Naive B cell (primary cell): Measurements from ENCODE around the gene C17orf75. TPM values are rescaled to one million over a fixed set of nuclear protein-coding genes. Genes with fewer than 3 reads are reported as not detected.
"Not testable (repeated sequence)": the region's sequence is repeated elsewhere in the genome, so short reads cannot be mapped to it uniquely, and the experiment has no call there.

Experiments
- ATAC-seq, 2 donors: fragments of 150-1000 bp; cut with Tn5 transposase; 2 replicates each; pipeline ENCODE4 v1.10.0; 2021; ENCODE audit warnings: low read depth in 2 of 2, mild to moderate bottlenecking in 2 of 2, moderate library complexity in 2 of 2
- DNase-seq: peaks from one replicate; pipeline ENCODE4 v3.0.0; 2022
- H3K27ac Mint-ChIP-seq, 6 donors: one replicate each; pipeline ENCODE4 v1.8.0; 2020 to 2022; ENCODE audit warnings: mild to moderate bottlenecking in 6 of 6, mixed read lengths in 6 of 6, moderate library complexity in 5 of 6, inconsistent platforms in 2 of 6
- H3K27me3 Mint-ChIP-seq, 3 donors: one replicate each; pipeline ENCODE4 v1.8.0; 2021 to 2022; ENCODE audit warnings: mixed read lengths in 3 of 3, mild to moderate bottlenecking in 1 of 3
- H3K36me3 Mint-ChIP-seq, 2 donors: one replicate each; pipeline ENCODE4 v1.8.0; 2020 to 2022; ENCODE audit warnings: mixed read lengths in 2 of 2, inconsistent platforms in 1 of 2, mild to moderate bottlenecking in 1 of 2
- H3K4me1 Mint-ChIP-seq, 3 donors: one replicate each; pipeline ENCODE4 v1.8.0; 2020 to 2022; ENCODE audit warnings: mixed read lengths in 3 of 3, inconsistent platforms in 1 of 3, mild to moderate bottlenecking in 1 of 3, moderate library complexity in 1 of 3
- H3K4me3 Mint-ChIP-seq, 8 donors: one replicate each; pipeline ENCODE4 v1.8.0; 2020 to 2022; ENCODE audit warnings: mild to moderate bottlenecking in 8 of 8, mixed read lengths in 8 of 8, moderate library complexity in 8 of 8, inconsistent platforms in 2 of 8
- H3K9me3 Mint-ChIP-seq, 7 donors: one replicate each; pipeline ENCODE4 v1.8.0; 2020 to 2022; ENCODE audit warnings: mixed read lengths in 7 of 7, mild to moderate bottlenecking in 5 of 7, inconsistent platforms in 2 of 7, moderate library complexity in 1 of 7
- polyA plus RNA-seq, 6 donors: library from polyadenylated mRNA; unstranded; fragments of 300-500 nt; fragmentation: Illumina TruSeq; gene quantifications; one replicate each; pipeline ENCODE4 v1.2.3, GENCODE V29; 2021; ENCODE audit warnings: low read depth in 6 of 6

C17orf75 gene
- polyA plus RNA-seq, 6 donors from 2014 or later = 4.5 to 12.4 (median 9.6) TPM

DNA sequence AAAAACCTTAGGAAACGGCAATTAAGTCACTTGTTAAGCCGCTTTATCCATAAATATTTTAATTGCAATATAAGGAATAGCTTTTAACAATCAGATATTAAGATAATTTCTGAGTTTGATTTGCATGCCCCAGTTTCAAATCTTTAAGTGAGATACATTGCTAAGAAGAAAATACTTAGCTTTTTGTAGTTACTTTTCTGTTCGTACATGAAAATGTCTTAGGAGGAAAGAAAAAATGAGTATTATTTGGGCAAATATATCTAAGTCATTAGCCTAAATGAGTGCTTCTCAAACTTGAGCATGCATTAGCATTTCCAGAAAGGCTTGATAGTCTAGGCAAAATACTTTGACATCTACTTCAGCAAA, 14.4 kb upstream of the C17orf75 start:
- peaks cover 16 to 21% of the 10 kb centered on the region in 2 donors for H3K36me3 Mint-ChIP-seq
- peak overlapping the region in 1 of 8 donors; percentile 1 for H3K4me3 Mint-ChIP-seq
- H3K9me3 Mint-ChIP-seq = no peaks in the 10 kb centered on the region
- no peaks in the 10 kb centered on the region for H3K27me3 Mint-ChIP-seq
- peaks cover 15 to 48% (median 47%) of the 10 kb centered on the region in 3 donors for H3K4me1 Mint-ChIP-seq
- H3K27ac Mint-ChIP-seq = peak overlapping the region in 1 of 6 donors; percentile 45
- DNase-seq = no peak
- ATAC-seq = no peak

DNA sequence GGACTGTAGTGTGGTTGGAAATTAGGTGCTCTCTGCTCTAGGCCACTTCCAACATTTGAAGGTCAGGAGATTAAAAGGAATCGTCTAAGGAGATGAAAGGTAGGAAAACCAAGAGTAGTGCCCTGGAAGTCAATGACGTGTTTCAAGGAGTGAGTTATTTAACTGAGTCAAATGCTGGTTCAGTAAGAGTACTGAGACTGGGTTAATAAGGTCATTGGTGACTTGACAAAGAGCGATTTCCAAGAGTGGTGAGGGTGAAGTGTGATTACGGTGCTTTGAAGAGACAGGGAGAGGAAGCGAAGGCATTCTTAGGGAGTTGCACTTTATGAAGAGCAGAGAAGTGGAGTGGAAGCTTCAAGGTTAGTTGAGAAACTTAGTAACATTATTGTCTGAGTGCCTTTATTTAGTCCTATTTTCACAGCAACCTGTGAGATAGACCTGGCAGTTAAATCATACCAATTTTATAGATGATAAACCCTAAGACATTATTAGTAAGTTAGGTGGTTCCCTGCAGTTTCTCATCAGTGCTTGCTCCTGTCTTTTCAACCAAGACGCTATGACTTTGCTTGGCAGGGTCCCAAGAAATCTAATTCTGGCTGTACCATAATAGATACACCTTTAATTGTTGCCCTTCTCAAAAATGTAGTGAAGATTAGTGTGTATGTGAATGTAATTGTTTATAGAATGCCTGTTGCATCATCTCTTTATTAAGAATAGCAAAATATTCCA, 13.8 kb upstream of the C17orf75 start:
- Mint-ChIP-seq H3K4me1 (peaks cover 15 to 48% (median 47%) of the 10 kb centered on the region in 3 donors), H3K36me3 (peaks cover 16 to 17% of the 10 kb centered on the region in 2 donors), H3K27ac (peak overlapping the region in 2 of 6 donors; percentile 27 to 77), H3K9me3 (no peaks in the 10 kb centered on the region), H3K4me3 (peak overlapping the region in 2 of 8 donors; percentile 1 to 43), H3K27me3 (no peaks in the 10 kb centered on the region)
- DNase-seq (no peak), ATAC-seq (no peak)

DNA sequence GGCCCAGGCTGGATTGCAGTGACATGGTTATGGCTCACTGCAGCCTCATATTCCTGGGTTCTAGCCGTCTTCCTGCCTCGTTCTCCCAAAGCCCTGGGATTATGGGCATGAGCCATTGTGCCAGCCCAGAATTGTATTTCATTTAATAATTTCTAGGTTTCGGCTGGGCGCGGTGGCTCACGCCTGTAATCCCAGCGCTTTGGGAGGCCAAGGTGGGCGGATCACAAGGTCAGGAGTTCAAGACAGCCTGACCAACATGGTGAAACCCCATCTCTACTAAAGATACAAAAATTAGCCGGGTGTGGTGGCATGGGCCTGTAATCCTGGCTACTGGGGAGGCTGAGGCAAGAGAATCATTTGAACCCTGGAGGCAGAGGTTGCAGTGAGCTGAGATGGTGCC, 10.8 kb upstream of the C17orf75 start:
- not testable (repeated sequence) for H3K27me3 Mint-ChIP-seq, H3K9me3 Mint-ChIP-seq, ATAC-seq, H3K27ac Mint-ChIP-seq, DNase-seq
- H3K4me1 Mint-ChIP-seq = peaks cover 23 to 57% (median 56%) of the 10 kb centered on the region in 3 donors
- peak overlapping the region in 5 of 8 donors; percentile 79 to 100 (median 99) for H3K4me3 Mint-ChIP-seq
- peaks cover 19 to 29% of the 10 kb centered on the region in 2 donors for H3K36me3 Mint-ChIP-seq

DNA sequence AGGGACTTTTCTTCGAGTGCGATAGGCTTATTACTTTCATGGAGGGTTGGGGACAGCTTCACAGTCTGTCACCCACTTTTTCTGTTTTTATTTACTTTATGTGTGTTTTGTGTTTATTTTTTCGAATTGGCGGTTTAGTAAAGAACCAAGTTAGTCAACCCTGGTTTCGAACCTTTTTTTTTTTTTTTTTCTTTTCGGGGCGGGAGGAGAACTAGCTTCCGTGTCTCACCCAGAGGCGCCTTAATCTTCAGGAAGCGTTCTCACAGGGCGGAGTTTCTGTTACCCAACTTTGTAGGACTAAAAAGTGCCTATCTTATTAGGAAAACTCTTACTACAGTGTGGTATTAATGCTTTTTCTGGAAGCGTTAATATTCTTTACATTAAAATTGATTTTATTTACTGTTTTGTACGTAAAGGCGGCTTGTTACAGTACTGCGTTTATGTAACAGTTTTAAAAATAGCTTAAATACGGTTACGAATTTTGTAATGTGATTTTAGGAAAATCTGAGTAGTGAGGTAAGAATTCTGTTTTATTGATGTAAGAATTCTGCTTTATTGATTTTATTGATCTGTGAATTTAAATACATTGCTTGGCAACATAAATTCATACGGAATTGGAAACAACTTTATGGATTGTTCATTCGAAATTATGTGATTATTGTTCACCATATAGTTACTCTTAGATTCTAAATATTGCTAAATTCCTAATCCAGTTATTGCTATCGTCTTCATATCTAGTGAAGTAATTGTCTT, 8.9 kb upstream of the C17orf75 start:
- H3K4me1 Mint-ChIP-seq = peaks cover 20 to 46% (median 46%) of the 10 kb centered on the region in 3 donors
- H3K27ac Mint-ChIP-seq = peak overlapping the region; percentile 97 to 100 (median 99)
- no peaks in the 10 kb centered on the region for H3K9me3 Mint-ChIP-seq
- DNase-seq (no peak), ATAC-seq (peak; percentile 22 to 27)
- no peaks in the 10 kb centered on the region for H3K27me3 Mint-ChIP-seq
- H3K36me3 Mint-ChIP-seq = peaks cover 19 to 27% of the 10 kb centered on the region in 2 donors
- peak overlapping the region; percentile 97 to 100 (median 98) for H3K4me3 Mint-ChIP-seq

DNA sequence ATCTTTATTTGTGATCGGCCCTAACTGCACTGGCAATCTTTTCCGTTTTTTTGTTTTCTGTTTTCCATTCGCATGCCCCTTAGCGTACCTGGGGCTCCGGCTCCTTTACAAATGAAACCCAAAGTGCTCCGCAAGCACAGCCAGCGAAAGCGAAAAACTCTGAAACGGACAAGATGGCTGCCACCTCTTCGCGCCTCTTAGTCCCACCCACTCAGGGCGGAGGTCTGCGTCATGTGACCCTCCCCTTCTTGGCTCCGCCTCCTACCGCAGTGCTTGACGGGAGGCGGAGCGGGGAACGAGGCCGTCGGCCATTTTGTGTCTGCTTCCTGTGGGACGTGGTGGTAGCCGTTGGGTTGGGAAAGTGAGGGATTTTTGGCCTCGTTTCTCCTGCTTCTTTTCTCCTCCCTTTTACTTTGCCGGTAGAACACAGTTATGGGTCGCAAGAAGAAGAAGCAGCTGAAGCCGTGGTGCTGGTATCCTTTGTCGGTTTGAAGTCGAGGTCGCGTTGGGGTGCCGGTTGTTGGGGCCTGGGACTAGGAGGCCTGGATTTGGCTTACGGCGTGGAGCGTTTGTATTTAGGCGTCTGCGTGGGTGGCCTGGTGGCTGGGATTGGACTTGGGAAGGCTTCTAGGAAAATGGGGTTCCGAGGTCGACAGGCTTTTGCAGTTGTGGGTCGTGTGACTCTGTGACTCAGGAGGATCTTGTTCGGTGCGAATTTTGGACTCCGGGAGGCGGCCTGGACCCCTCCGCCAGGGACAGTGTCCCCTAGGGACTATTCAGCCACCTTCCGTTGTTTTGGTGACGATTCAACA, 8.1 kb upstream of the C17orf75 start, which contains the start of gene ZNF207:
Gene ZNF207 (plus strand): TSS at position 304 of the 812 bp plus-strand sequence. CDS start 129 bp downstream, at position 433.
- H3K36me3 Mint-ChIP-seq = peaks cover 12 to 19% of the 10 kb centered on the region in 2 donors
- ATAC-seq (peak; percentile 94), DNase-seq (peak; percentile 95)
- H3K4me3 Mint-ChIP-seq = peak within 1 kb of the TSS; percentile 97 to 100 (median 98)
- peaks cover 12 to 38% (median 38%) of the 10 kb centered on the region in 3 donors for H3K4me1 Mint-ChIP-seq
- H3K27me3 Mint-ChIP-seq = no peaks in the 10 kb centered on the region
- peak within 1 kb of the TSS; percentile 97 to 100 (median 99) for H3K27ac Mint-ChIP-seq
- no peaks in the 10 kb centered on the region for H3K9me3 Mint-ChIP-seq

DNA sequence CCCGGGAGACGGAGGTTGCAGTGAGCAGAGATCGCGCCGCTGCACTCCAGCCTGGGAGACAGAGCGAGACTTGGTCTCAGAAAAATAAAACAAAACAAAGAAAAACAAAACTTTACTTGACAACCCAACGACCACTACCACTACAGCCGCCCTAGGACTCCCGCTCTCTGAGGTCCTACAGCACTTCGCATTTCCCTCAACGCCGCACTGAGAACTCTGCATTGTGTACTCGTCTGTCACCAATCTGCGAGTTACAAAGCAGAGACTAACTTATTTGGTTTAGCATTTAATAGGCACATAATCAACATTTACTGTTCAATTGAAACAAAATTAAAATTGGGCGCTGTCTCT, 7.5 kb upstream of the C17orf75 start:
- H3K36me3 Mint-ChIP-seq = peaks cover 8 to 13% of the 10 kb centered on the region in 2 donors
- H3K4me1 Mint-ChIP-seq = peaks cover 8 to 34% (median 32%) of the 10 kb centered on the region in 3 donors
- H3K9me3 Mint-ChIP-seq = no peaks in the 10 kb centered on the region
- H3K27me3 Mint-ChIP-seq = no peaks in the 10 kb centered on the region
- no peak for ATAC-seq
- no peak for DNase-seq
- H3K27ac Mint-ChIP-seq = peak overlapping the region; percentile 97 to 100 (median 99)
- peak overlapping the region; percentile 97 to 100 (median 98) for H3K4me3 Mint-ChIP-seq

DNA sequence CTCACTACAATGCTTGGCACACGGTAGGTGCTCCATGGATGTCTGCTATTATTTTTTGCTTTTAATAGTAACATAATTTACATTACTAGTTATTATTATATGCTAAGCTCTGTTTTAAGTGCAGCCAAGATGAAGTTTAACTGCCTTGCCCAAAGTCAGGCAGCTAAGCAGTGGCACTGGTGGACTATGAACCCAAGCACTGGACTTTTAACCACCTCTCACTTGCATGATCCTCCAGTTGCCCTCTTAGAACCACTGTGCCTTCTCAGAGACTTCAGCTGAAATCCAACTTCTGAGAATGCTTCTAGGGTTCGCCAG, 6.5 kb upstream of the C17orf75 start:
- ATAC-seq = no peak
- peak overlapping the region in 1 of 6 donors; percentile 47 for H3K27ac Mint-ChIP-seq
- peaks cover 8 to 28% (median 26%) of the 10 kb centered on the region in 3 donors for H3K4me1 Mint-ChIP-seq
- no peak for DNase-seq
- peaks cover 8 to 13% of the 10 kb centered on the region in 2 donors for H3K36me3 Mint-ChIP-seq
- no peaks in the 10 kb centered on the region for H3K27me3 Mint-ChIP-seq
- H3K4me3 Mint-ChIP-seq = peak overlapping the region in 6 of 8 donors; percentile 15 to 100 (median 72)
- no peaks in the 10 kb centered on the region for H3K9me3 Mint-ChIP-seq

DNA sequence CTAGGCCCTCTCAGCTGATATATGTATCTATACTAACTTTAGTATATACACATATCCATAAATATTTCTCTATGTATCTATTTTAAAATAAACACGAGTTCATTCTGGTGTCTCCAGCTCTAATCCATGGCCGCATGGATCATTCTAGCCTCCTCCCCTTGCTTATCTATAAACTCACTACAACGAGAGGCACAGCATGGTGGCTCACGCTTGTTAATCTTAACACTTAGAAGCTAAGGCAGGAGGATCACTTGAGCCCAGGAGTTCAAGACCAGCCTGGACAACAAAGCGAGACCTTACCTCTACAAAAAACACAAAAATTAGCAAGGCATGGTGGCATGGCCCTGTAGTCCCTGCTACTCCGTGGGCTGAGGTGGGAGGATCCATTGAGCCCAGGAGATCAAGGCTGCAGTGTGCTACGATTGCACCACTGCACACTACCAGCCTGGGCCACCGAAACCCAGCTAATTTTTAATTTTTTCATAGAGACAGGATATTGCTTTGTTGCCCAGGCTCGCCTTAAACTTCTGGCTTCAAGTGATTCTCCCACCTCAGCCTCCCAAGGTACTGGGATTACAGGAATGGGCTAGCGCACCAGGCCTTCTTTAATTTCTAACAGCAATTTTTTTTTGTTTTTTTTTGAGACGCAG, 4.1 kb upstream of the C17orf75 start:
- Mint-ChIP-seq H3K4me3 (peak overlapping the region in 1 of 8 donors; percentile 70), H3K27me3 (no peaks in the 10 kb centered on the region), H3K36me3 (peaks cover 8 to 13% of the 10 kb centered on the region in 2 donors), H3K4me1 (peaks cover 23 to 30% (median 24%) of the 10 kb centered on the region in 3 donors), H3K27ac (no peak overlapping the region), H3K9me3 (no peaks in the 10 kb centered on the region)
- no peak for ATAC-seq
- no peak for DNase-seq

DNA sequence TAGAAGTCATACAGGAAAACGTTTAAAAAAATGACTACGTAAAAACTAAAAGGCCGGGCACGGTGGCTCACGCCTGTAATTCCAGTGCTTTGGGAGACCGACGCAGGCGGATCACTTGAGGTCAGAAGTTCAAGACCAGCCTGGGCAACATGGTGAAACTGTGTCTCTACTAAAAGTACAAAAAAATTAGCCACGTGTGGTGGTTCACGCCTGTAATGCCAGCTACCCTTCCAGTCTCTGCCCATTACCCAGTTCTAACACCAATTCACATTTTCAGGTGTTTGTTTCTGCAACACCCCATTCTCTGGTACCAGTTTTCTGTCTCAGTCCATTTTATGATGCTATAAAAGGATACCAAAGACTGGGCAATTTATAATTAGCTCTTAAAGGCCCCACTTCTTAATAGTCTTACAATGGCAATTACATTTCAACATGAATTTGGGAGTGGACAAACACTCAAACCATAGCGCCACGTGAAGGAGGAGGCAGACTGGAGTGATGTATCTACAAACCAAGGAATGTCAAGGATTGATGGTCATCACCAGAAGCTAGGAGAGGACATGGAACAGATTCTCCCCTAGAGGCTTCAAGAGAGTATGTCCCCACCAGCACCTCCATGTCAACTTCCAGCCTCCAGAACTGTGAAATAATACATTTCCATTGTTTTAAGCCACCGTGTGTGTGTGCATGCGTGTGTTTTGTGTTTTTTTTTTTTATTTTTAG, 791 bp upstream of the C17orf75 start:
- Mint-ChIP-seq H3K27me3 (no peaks in the 10 kb centered on the region), H3K4me1 (peaks cover 12 to 23% (median 19%) of the 10 kb centered on the region in 3 donors), H3K27ac (peak overlapping the region; percentile 84 to 96 (median 94)), H3K4me3 (peak overlapping the region; percentile 85 to 97 (median 93)), H3K36me3 (no peaks in the 10 kb centered on the region), H3K9me3 (no peaks in the 10 kb centered on the region)
- ATAC-seq (no peak), DNase-seq (no peak)

DNA sequence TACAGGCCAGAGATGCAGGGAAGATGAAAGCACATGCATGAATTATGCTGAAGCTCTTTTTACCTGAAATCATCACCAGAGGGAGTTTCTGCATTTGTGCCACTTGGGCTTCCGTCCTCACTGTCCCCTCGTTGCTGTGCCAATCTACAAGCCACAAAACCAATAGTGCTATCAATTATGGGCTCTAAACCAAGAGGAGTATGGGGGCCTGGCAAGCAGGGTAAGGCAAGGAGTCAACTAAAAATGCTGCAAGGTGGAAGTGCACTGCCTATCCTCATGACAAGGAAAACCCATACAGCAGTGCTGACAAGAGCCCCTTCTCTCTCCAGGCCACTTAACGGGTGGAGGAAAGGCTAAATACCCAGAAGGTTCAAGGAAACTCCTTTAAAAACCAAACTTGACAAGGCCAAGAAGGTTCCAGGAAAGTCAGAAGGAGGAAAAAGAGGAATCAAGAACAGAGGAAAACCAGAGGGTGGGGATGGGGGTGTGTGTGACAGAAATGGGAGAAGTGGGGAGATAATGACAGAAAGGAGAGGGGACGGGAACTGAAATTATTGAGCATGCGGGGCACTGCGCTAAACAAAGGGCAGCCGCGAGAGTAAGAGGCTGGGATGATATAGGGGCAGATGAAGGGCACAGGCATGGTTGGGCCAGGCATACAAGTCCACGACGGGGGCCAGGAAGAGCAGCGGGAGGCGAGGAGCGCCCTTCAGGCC, 674 bp downstream of the C17orf75 start:
- no peaks in the 10 kb centered on the region for H3K36me3 Mint-ChIP-seq
- no peaks in the 10 kb centered on the region for H3K9me3 Mint-ChIP-seq
- DNase-seq = peak; percentile 60
- H3K4me1 Mint-ChIP-seq = peaks cover 12 to 23% (median 19%) of the 10 kb centered on the region in 3 donors
- peak overlapping the region; percentile 92 to 98 (median 94) for H3K27ac Mint-ChIP-seq
- peak; percentile 52 to 56 for ATAC-seq
- H3K27me3 Mint-ChIP-seq = no peaks in the 10 kb centered on the region
- H3K4me3 Mint-ChIP-seq = peak overlapping the region; percentile 85 to 97 (median 93)

DNA sequence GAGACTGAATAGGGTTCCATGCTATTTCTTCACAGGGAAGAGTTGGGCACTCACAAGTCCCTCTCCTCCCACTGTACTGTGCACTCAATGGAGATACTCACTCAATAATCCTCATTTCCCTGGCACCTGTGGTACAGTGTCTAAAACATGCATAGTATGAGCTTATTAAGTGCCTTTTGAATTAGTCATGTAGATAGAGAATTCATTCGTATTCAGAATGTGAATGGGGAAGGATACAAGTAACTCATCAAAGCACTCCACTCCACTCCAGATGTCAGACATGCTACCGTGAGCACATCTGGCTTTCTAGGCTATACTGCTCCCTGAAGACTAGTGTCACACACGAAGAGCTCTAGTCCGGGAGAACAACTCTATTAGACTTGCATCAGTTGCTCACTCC, 6.3 kb downstream of the C17orf75 start:
- peaks cover 6 to 11% of the 10 kb centered on the region in 2 donors for H3K36me3 Mint-ChIP-seq
- DNase-seq = no peak
- no peaks in the 10 kb centered on the region for H3K9me3 Mint-ChIP-seq
- H3K27me3 Mint-ChIP-seq = no peaks in the 10 kb centered on the region
- ATAC-seq = no peak
- no peak overlapping the region for H3K27ac Mint-ChIP-seq
- no peak overlapping the region for H3K4me3 Mint-ChIP-seq
- peaks cover 0 to under 1% (median under 1%) of the 10 kb centered on the region in 3 donors for H3K4me1 Mint-ChIP-seq

DNA sequence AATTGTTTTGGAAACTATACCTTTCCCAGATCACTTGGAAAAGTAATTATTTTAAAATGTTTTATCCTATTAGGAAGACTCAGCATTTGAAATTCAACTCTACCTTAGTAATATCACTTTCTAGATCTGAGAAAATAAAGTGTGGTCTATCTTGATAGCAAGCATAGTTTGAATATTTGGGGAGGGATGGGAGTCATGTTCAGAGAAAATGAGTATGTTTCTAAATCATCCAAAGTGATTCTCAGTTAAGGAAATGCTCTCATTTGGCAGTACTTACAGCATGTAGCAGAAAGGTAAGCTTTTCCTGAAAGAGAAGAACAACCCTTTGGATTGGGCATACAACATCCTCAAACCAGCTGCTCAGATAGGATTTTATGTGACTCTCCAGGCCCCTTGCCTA, 6.9 kb downstream of the C17orf75 start:
- no peaks in the 10 kb centered on the region for H3K27me3 Mint-ChIP-seq
- no peak for ATAC-seq
- peaks cover 6 to 11% of the 10 kb centered on the region in 2 donors for H3K36me3 Mint-ChIP-seq
- H3K9me3 Mint-ChIP-seq = no peaks in the 10 kb centered on the region
- no peak for DNase-seq
- H3K27ac Mint-ChIP-seq = no peak overlapping the region
- H3K4me1 Mint-ChIP-seq = no peaks in the 10 kb centered on the region
- peak overlapping the region in 1 of 8 donors; percentile 15 for H3K4me3 Mint-ChIP-seq
